GM21786 (cell line): ENCODE measurements around the gene SLC12A1.
A peak's percentile ranks its signal among the peaks of the same experiment; 100 is the strongest.

ENCODE experiments used
- ATAC-seq: cut with Tn5 transposase; IDR thresholded peaks from one replicate; pipeline ENCODE4 v1.9.1; 2021; ENCODE audit not compliant: unreplicated experiment

Gene SLC12A1

DNA sequence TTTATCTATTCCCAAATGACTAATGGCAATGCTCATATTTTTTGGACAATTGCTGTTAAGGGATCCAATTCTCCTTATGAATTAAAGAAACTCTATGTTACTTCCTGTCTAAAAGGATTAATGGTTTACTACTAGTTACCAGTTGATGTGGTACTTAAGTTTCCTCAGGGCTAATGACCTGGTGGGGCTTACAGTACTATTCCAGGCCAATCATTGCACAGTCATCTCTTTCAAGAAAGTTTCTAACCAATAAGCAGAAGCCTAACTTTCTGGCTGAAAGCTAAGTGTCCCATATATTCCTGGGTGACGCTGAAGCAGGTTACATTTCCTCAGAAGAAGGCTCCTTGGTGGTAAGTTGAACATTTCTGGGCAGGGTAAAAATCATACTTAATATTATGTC is at the start of gene SLC12A1:
SLC12A1 (plus strand) TSS at position 322 of the 400 bp plus-strand sequence. CDS start 1,418 bp downstream, outside the sequence.
- ATAC-seq: no peak

GRCh38 chr15:48168616-48169015 is 37.5 kb upstream of the SLC12A1 start:
- ATAC-seq: no peak

GRCh38 chr15:48170981-48171380 is 35.1 kb upstream of the SLC12A1 start:
- ATAC-seq: no peak

DNA sequence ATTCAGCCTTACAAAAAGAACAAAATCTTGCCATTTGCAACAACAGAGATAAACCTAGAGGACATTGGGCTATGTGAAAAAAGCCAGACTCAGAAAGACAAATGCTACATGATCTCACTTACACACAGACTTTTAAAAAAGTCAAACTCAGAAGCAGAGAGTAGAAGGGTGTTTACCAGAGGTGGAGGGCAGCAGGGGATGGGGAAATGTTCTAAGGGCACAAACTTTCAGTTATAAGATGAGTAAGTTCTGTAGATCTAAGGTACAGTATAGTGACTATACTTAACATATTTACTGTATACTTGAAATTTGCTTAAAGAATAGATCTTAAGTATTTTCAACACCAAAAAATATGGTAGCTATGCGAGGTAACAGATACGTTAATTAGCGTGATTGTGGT is 31.0 kb upstream of the SLC12A1 start:
- peak; percentile 34 for ATAC-seq

DNA sequence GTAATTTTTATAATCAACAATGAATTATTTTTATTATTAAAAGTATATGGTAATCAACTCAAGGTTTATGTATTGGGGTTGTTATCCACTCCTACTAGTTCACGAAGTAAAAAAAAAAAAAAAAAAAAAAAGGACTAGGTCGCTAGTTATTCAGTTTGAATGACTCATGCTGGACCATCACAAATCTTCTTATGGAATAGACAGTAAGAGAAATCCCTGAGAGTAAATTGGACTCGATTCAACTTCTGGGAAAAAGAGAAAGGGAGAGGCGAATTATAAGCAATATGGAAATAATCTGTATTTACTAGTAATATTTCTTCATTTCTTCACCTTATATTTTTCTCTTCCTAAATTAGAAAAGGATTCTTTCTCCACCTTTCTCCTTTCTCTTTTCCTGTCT is 30.0 kb upstream of the SLC12A1 start:
- no peak for ATAC-seq

GRCh38 chr15:48176957-48177356 is 29.1 kb upstream of the SLC12A1 start:
- no peak for ATAC-seq

DNA sequence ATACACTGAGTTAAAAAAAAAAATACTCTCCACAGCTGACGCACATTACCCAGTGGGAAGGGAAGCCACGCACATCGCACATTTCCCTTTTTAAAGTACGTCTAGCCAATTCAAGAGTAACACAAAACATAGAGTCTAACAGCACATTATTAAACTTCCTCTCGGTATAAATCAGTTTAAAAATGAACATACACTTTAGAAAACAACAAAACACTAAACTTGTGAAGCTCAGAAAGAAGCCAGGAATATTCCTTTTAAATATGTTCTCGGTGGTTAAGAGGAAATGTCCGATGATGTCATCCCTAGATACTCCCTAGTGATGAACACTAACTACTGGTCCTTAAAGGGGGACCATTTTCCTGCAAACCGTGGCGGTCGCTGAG is 28.7 kb upstream of the SLC12A1 start:
- ATAC-seq: peak; percentile 69

GRCh38 chr15:48177766-48178647 is 28.1 kb upstream of the SLC12A1 start, which contains the start of gene MYEF2:
Gene MYEF2 (minus strand): TSS chr15:48178295. CDS start chr15:48178237, 58 bp downstream.
- peak; percentile 73 for ATAC-seq

DNA sequence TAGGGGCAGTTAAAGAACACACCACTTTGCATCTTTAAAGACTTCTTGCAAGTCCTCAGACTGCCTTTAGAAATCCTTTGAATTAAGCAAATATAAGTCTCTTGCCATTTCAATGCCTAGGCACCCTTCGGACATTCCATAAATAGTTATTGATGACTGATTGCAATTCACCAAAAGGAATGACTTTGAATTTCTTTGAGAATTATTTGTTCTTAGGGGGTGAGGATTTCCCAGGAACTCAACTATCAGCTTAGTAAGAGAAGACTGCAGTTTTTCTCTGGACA is 27.5 kb upstream of the SLC12A1 start:
- no peak for ATAC-seq

DNA sequence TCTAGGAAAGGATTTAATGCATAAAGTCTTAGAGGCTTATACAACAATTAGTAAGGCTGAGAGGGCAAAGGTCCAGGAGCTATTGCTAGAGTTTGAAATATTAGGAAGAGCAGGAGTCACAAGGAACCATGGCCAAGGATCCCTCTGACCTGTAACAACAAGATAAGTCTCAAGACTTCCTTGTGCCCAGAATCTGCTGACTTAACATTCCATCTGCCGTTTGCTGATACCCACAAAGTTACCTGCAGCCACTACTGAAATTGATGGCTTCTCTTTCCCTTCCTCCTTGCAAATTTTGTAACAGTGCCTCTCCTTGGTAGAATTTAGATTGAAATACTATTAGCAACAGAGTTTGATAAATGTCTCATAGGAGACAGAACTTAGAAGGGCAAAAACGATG is 23.4 kb upstream of the SLC12A1 start:
- ATAC-seq: no peak

GRCh38 chr15:48185529-48185928 is 20.6 kb upstream of the SLC12A1 start:
- no peak for ATAC-seq

GRCh38 chr15:48186271-48186670 is 19.8 kb upstream of the SLC12A1 start:
- no peak for ATAC-seq

- ATAC-seq: no peak
Measured at GRCh38 chr15:48190932-48191573, 15.0 kb upstream of the SLC12A1 start.

- no peak for ATAC-seq
Measured at GRCh38 chr15:48191574-48192225, 14.4 kb upstream of the SLC12A1 start, which contains the start of gene CTXN2. Gene CTXN2 (plus strand): TSS chr15:48191665. CDS start chr15:48201301, 9,636 bp downstream.

GRCh38 chr15:48202068-48202467 is 4.0 kb upstream of the SLC12A1 start:
- ATAC-seq: no peak

DNA sequence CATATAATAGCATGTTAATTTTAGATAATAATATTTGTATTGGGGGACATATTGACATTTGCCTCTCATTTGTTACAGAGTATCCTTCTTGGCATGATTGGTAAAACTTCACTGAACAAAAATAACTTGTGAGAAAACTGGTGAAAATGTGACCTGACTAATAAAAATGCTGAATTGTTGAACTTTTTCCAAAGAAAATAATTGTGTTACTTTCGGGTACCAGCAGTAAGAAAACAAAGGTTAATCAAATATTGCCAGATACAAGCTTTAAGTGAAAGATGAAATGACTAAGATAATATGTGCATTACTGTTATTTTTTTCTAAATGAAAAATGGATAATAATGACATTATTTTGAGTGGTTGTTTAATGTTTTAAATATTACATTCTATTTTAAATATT is 15.2 kb downstream of the SLC12A1 start:
- ATAC-seq: no peak

DNA sequence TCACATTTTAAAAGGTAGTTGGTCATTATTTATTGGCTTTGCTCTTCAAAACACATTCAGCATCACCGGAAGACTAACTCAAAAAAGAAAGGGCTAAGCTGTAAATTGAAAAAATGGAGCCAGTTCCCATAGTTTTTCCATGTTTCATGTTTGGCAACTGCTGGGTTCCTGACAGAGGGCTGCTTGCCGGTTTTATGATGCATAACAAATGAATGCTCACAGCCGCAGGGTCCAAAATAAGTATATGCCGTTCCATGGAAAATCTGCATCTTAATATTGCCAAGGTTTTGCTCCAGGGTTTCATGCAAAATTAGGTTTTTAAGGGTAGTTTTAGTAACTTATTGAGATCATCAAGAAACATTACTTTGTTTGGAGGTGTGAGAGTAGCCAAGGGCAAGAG is 15.8 kb downstream of the SLC12A1 start:
- no peak for ATAC-seq

GRCh38 chr15:48222627-48223026 is 16.5 kb downstream of the SLC12A1 start:
- no peak for ATAC-seq

DNA sequence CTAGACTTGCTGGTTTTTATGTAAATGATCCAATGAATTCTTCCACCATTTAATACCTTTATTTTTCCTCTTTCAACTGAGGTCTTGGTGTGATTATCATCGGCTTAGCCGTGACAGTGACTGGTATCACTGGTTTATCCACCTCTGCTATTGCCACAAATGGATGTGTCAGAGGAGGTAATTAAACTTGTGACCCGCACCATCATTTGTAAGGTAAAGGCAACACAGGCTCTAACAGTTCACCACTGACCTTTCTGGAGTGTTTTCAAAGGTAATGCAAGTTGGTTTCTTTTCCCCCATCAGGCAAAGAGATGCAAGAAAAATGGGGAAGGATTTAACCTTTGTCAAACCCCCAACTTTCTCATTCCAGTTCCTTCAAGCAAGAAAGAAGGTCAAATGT is 19.7 kb downstream of the SLC12A1 start:
- no peak for ATAC-seq

GRCh38 chr15:48230498-48230897 is 24.4 kb downstream of the SLC12A1 start:
- ATAC-seq: no peak

DNA sequence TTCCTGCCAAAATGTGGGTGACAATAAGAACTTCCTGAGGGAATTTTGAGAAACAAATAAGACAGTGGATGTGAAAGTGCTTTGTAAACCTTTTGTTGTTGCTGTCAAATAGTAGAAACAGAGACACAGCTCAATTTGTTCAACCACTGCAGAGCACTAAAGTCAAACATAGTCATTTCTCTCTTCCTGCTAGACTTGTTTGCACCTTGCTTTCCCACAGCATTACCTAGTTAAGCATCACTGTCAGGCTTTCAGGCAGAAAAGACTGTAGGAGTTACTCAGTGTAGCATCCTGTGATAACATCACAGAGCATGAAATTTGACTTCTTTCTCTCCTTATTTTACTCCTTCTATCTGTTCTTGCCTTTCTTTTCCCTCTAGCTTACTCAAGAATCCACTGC is 27.1 kb downstream of the SLC12A1 start:
- ATAC-seq: no peak

- no peak for ATAC-seq
Measured at GRCh38 chr15:48239334-48239733, 33.2 kb downstream of the SLC12A1 start.
